GM04504 (cell line): Measurements from ENCODE around the gene SLC14A1.
A peak's percentile ranks its signal among the peaks of the same experiment; 100 is the strongest.

Source experiments
- DNase-seq: peaks from one replicate; pipeline ENCODE4 v3.0.0-alpha.2; 2012; ENCODE audit warnings: low read depth

The SLC14A1 gene

DNA sequence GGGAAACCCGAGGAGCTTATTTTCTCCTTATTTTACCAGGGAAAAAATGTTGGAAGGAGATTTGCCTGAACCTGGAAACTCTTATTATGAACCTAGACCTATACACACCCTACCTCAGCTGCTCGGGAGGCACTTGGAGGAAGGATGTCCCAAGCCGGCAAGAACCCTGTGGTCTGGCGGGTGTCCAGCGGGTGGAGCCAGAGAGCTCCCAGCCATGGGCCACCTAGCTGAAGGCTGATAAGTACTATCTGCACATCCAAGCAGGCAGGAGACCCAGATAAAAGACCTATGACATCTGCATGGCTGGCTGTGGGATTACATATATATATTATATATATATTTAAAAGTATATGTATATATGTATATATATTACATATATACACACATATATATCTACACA, 1.1 kb upstream of the SLC14A1 start:
- peak; percentile 32 for DNase-seq

DNA sequence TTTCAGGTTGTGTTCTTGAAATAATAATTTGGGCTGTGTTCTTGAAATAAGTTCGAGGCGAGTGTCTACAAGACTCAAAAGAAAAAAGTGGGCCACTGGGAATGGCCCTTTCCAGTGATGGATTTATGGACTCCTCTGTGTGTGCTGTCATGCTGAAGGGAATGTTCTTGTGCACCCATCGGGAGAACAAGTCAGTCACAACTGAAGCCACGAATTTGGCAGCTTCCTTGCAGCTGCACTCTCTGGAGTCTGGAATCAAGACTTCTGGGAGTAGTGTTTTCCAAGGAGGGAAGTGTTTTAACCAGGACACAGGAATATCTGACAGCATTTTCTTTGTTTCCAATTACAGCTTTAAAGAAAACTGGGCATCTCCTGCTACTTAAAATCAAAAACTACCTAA, 620 bp downstream of the SLC14A1 start:
- DNase-seq, result no peak

DNA sequence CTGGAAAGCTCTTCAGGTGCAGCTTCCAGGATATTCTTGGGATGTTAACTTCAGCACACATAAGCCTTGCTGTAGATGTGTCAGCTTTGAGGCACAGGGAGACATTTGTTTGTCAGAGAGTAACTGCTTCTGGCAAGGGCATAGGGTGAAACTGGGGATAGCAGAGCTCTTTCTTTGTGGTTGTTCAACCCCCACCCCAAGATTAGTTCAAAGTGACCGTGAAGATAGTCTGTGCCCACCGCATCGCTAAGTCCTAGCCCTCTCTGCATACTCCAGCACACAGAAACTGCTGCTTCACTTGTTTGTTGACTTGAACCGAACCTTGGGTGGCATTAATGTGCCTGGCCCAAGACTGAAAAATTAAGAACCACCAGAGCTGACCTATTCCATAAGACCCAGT, 1.4 kb downstream of the SLC14A1 start:
- no peak for DNase-seq

DNA sequence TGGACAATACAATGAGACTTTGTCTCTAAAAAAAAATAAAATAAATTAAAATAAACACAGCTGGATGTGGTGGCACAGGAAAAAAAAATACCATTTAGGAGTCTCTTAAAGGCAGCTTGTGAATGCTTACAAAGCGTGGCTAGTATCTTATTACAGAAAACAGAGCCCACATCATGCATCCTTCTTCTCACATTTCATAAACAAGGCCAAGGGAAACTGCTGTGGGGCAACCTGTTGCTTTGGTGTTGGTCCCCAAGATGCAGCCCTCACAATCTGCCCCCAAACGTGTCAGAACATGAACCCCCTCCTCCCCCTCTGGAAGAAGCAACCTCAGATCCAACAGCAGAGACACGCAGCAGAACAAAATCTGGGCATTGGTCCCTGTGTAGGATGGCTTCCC, 2.6 kb downstream of the SLC14A1 start:
- DNase-seq, result no peak

DNA sequence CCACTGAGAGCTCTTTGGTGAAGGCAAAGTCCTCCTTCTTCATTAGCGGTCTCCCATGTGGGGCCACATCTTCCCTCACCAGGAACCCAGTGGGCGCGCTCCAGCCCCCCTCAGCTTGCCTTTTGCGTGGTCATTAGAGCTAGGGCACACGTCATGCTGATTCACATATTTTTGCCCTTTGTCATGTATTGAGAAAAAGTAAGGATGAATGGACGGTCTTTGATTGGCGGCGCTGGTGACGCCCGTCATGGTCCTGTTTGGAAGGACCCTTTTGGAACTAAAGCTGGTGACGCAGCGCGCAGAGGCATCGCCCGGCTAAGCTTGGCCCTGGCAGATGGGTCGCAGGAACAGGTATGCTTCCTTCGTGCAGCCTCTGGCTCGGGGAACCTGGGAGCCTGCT, 3.1 kb downstream of the SLC14A1 start:
- no peak for DNase-seq

DNA sequence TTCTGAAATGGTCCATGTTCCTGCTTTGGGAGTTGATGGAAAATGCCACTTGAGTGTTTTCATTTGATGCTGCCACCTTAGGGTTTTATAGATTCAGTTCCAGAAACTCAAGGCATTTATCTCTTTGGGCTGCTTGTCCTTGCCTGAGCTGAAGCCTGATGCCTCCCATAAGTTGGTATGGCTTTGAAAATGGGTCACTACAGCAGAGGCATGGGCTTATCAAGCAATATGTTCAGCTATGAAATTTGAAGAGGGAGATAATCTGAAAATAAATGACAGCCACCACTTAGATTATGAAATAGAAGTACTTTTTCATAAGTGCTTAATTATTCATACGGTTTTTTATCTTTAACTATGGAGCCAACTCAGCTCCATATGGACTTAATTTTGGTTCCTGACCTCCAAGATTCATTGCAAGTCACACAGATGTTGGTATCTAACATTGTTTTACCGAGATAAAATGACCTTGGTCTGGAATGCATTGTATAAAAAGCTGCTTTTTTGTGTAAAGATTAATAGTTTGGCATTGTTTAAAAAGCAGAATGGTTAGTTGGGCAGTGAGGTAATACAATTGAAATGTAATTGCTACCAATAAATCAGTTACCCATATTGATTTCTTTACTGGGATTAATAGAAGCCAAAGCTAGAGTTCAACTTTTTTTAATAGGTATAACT, 4.5 kb downstream of the SLC14A1 start:
- DNase-seq, result peak; percentile 32

DNA sequence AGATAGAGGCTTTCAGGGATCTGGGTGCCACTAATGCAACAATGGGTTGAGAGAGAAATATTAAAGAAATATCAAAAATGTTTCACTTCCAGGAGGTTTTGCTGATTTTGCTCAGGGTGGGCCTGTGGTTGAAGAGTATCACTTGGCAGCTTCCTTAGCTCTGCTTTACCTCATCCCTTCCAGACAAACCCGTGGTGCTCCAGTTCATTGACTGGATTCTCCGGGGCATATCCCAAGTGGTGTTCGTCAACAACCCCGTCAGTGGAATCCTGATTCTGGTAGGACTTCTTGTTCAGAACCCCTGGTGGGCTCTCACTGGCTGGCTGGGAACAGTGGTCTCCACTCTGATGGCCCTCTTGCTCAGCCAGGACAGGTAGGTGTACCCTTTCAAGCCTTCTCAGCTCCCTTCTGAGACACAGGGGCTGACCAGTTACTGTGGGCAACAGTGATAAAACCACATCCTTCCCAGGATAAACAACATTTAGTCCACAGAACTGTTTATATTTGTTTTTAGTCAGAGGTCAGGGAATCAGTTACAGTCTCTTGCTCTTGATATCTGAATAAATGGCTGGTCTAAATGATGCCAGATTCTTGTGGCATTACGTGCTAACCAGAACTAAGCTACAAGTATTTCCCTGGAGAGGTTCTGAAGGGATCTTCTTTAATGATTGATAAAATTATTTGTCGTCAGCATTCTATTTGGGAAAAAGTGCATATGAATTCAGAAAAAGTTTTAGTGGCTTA, 7.0 kb downstream of the SLC14A1 start:
- no peak for DNase-seq

DNA sequence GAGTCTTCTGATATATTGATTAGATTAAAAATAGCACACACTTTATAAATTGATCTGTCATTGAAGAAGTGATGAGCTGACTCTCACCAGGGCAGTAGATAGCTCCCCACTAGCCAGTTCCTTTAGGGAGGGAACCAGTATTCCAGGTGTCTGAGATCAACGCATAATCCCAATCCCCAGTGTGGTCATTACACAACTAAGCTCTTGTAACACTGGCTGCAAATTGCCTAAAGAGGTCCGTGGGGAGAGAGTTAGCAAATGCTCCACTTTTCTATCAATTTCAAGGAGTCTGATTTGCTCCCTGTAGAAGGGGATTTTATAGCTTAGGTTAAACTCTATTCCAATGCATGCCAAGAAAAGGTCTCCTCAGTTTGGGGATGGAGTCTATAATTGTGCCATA, 7.7 kb downstream of the SLC14A1 start:
- no peak for DNase-seq

DNA sequence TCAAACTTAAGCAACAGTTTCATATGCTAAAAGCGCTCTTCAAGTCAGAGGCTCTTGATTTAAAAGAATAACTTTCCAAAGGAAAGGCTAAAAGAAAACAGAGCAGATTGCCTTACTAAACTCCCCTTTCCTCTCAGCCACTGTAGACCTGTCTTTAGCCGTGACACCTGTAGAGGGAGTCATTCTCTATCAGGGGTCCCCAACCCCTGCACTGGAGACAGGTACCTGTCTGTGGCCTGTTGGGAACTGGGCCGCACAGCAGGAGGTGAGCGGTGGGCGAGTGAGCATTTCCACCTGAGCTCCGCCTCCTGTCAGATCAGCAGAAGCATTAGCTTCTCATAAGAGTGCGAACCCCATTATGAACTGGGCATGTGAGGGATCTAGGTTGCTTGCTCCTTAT, 9.6 kb downstream of the SLC14A1 start:
- no peak for DNase-seq

DNA sequence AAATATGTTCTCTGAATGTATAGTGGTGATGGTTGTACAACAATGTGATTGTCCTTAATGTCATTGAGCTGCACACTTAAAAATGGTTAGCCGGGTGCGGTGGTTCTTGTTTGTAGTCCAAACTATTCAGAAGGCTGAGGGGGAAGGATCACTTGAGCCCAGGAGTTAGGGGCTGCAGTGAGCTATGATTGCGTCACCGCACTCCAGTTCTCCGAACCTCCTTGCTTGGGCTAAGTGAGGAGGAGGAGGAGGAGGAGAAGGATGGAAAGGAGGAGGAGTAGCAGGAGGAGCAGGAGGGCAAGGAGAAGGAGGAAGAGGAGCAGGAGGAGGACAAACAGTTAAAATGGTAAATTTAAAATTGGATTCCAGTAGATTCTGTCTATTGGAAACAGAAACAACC, 10.5 kb downstream of the SLC14A1 start:
- no peak for DNase-seq

DNA sequence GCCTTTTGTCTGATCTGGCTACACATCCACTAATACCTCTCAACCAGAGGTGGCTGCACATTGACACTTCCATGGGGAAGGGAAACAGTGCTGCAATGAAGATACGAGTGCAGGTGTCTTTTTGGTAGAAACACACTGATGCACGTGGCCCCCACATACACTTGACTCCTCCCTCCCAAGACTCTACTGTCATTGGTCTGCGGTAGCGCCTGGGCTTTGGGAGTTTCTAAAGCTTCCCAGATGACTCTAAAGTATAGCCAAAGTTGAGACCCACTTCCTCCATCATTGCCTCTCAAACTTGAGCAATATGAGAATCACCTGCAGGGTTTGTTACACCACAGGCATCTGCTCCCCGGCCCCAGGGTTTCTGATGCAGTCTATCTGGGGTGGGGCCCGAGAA, 11.0 kb downstream of the SLC14A1 start:
- no peak for DNase-seq

DNA sequence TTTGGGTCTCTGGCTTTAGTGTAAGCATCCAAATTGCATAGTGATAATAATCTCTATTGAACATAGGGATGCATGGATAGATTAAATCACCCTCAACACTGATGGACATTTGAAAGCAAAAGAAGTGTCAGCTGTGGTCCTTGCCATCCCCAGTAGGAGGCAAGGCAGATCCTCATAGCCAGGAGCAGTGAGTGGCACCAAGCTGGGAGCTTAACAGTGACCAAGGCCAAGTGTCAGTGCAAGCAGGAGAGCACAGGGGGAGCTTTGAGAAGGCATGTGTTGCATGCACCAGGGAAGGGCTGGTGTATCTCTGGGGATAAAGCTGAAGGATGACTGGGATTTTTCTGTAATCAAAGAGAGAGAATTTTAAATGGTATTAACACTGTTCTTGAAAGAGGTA, 14.7 kb downstream of the SLC14A1 start:
- no peak for DNase-seq

DNA sequence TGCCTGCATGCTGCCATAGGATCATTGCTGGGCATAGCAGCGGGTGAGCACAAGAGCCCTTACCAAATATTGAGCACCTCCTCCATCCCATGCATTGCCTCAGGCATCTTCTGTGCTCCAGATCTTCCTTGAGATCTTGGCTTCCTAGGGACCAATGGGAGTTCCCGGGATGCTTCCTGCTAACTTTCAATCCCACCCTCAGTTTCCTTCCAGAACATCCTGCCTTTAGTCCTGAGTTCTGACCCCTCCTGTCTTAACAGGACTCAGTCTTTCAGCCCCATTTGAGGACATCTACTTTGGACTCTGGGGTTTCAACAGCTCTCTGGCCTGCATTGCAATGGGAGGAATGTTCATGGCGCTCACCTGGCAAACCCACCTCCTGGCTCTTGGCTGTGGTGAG, 15.3 kb downstream of the SLC14A1 start:
- no peak for DNase-seq

DNA sequence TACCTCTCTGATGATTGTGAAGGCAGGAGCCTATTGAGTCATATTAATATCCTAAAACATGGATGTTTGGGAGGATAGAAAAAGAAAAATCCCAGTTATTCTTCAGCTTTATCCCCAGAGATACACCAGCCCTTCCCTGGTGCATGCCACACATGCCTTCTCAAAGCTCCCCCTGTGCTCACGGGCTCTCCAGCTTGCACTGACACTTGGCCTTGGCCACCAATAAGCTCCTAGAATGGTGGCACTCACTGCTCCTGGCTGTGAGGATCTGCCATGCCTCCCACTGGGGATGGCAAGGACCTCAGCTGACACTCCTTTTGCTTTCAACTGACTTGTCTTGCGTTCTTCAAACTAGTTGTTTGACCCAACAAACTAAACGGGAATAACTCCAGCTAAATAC, 15.9 kb downstream of the SLC14A1 start:
- DNase-seq, result no peak

DNA sequence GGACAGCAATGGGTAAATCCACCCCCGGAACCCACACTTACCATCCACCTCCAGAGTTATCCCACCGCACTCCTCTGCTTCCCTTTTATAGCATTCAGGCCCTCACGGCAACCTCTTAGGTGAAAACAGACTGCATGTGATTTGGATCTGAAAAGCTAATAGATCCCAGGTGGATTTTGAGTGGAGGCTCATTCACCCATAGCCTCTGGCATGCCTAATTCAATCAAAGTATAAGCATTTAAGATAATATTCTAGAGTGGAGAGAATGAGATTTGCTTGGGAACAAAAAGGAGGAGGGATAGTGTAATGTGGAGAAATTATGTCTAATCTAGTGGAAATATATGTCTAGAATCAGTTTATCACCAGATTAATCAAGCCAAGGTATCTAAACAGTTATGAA, 17.1 kb downstream of the SLC14A1 start:
- DNase-seq, result no peak

DNA sequence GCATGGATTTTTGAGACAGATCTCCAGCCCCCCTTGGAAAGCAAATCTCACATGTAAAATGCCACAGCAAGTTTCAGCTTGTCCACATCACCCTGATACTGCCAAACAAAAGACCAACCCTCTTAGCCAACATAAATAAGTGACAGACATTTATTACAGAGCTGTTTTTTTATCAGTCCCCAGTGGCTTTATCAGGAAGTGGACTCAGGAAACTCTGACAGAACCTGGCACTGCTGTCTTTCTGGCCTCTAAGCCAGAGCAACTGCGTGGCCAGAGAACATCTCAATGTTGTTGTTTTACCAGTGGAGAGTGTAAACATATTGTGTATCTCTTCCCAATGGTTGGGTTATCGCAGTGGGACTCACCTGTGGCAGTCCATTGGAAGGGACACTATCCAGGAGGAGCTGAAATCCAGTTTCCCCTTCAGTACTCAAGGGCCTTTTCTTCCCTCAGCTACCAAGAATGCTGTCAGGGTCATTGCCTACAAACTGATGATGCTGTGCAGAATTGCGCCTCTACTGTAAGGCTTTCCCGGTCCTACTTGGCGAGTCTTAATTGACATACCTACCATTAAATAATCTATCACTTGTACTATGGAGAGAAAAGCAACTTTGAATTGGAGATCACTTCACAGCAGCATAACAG, 22.0 kb downstream of the SLC14A1 start:
- no peak for DNase-seq

DNA sequence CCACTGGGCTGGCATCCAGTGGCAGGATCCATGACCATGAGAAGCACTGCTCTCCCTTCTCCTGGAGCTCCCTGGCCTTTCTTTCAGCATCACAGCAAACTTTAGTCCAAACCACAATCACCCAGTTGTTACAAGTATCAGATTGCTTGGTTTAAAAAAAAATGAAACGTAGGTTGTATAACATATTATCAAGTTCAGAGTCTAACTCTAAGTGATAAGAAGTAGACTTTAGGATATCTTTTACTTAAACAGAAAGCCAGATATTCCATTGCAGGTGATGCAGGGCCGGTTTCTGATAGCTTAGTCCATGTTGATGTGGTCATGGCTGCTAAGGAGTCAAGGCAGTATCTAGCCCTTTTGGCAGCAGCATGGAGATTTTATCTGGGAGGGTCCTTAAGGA, 24.5 kb downstream of the SLC14A1 start:
- no peak for DNase-seq

DNA sequence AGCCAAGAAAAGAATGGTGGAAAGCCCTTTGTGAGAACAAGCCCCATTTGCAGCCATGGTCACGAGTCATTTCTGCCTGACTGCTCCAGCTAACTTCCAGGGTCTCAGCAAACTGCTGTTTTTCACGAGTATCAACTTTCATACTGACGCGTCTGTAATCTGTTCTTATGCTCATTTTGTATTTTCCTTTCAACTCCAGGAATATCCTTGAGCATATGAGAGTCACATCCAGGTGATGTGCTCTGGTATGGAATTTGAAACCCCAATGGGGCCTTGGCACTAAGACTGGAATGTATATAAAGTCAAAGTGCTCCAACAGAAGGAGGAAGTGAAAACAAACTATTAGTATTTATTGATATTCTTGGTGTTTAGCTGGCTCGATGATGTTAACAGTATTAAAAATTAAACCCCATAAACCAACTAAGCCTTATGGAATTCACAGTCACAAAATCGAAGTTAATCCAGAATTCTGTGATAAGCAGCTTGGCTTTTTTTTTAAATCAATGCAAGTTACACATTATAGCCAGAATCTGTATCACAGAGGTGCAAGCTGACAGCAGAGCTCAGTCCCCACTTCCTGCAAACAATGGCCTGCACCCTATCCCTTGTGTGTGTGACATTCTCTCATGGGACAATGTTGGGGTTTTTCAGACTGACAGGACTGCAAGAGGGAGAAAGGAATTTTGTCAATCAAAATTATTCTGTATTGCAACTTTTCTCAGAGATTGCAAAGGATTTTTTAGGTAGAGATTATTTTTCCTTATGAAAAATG, 26.1 kb downstream of the SLC14A1 start:
- DNase-seq, result no peak

DNA sequence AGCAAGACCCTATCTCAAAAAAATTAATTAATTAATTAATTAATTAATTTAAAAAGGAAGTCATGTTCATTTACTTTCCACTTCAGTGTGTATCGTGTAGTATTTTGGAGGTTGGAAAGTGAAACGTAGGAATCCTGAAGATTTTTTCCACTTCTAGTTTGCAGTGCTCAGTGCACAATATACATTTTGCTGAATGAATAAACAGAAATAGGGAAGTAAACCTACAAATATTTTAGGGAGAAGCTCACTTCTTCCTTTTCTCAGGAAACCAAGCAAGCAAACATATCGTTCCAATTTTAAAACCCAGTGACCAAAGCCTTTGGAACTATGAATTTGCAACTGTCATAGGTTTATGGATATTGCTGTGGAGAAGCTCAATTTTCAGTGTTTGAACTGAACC, 27.8 kb downstream of the SLC14A1 start:
- DNase-seq, result no peak

DNA sequence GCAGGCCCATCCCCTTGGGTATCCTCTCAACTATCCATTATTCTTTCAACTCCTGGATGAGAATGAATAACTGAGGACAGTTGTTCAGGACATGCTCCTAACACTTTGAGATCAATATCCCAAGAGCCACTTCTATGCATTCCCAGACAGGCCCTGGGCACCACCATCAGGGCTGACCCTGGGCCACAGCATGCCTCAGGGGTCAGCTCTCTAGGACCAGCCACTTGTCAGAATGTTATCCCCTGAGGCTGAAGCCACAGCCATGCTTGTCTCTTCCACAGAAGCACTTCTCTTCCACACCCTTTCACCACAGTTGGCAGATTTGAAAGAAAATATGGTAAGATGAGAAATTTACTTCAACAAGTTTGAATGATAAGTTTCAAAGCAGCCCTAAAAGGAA, 28.7 kb downstream of the SLC14A1 start:
- no peak for DNase-seq

DNA sequence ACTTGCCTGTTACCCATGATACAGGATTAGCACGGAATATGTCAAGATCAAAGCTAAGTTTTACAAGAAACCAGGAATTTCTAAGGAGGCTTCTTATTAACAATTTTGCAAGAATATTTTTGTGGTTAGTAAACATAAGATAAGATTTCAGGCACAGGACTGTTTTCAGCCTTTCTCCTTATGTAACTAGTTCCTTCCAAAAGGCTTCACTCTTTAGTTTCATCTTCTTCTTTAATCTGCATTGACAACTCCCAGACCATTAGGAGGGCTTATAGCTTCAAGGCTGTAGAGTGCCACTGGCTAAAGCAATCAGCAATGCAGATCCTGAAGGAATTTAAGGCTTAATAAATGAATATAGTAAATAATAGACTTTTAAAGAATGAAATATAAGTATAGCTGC, 29.3 kb downstream of the SLC14A1 start:
- DNase-seq, result no peak

DNA sequence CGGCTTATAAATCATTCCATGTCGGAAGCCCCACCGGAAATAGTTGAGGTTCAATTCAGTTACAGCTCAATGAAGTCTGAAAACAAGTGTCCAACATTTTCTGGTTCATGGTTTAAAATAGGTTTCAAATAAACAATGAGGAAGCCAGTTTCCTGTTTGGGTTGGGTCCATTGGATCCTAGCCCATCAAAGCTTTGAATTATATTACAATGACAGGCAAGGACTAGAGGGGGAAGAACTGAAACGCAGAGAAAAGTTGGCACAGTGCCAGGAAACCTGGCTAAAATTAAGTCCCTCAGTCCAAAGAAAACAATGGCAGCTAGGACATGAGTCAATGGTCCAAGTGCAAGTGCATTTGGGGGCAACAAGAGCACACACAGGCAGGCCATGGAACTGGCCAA, 32.0 kb downstream of the SLC14A1 start:
- no peak for DNase-seq

DNA sequence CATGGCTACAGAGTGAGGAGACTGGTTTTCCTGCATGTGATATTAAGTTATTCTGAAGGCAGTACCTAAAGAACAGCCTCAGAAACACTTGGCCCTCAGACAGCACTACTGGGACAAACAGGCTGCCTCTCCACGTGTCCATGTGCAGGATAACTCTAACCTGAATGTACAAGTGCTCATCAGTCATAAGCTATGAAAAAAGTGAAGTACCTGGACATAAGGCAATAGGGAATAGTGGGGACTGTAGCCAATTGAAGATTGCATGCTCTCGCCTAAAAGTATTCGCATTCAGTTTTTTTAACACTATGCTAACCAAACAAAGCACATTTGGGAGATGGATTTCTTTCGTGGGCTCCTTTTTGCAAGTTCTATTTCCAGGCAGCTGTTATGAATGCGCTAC, 33.0 kb downstream of the SLC14A1 start:
- no peak for DNase-seq
